HG03060 (cell line): ENCODE measurements around the gene ANTXR1.

Experiments used
- ATAC-seq: cut with Tn5 transposase; IDR thresholded peaks from one replicate; pipeline ENCODE4 v1.9.1; 2021; ENCODE audit warnings: low read depth, moderate number of reproducible peaks; ENCODE audit not compliant: unreplicated experiment

The ANTXR1 gene

DNA sequence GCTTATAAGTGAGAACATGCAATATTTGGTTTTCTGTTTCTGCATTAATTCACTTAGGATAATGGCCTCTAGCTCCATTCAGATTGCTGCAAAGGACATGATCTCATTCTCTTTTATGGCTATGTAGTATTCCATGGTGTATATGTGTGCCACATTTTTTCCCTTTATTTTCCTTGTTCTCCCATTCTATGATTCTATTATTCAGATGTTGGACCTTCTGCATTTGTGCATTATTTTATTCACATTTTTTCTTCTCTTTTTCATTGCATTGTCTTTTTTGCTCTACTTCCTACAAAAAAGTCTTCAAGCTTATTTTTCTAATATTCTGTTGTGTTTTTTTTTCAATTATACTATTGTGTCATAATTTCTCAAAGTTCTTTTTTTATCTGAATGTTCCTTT, 11.1 kb upstream of the ANTXR1 start:
- no peak for ATAC-seq

DNA sequence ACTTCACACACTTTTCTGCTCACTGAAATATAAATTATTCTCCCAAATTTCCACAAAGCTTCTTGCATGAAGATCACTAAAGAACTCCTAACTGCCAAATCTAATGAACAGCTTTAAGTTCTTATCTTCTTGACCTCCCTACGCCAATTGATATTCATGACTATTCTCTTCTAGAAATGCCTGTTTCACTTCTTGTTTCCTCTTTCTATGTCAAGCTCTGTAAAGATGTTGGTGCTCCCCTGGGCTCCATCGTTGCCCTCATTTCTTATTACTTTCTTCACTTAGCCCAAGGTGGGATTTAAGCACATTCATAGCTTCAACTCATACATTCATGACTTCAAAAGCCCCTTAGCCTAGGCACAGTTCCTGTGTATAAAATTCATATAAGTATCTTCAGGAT, 9.2 kb upstream of the ANTXR1 start:
- ATAC-seq: no peak

DNA sequence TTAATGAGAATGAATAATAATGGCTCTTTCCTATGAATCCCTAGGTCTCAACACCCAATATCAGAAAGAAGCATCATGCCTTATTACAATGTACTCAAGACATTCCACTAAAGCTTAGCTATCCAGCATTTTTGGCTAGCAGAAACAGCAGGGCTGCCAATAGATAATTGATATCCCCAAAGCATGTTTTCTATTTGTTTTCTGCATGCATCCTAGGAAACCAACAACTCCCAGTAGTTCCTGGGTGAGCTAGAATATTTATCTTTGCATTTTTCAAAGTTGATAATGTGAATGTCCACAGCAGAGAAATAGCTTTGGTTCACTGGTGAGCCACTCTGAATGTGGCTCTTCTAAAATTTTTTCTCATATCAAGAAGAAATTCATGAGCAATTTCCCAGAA, 5.8 kb upstream of the ANTXR1 start:
- ATAC-seq: no peak

DNA sequence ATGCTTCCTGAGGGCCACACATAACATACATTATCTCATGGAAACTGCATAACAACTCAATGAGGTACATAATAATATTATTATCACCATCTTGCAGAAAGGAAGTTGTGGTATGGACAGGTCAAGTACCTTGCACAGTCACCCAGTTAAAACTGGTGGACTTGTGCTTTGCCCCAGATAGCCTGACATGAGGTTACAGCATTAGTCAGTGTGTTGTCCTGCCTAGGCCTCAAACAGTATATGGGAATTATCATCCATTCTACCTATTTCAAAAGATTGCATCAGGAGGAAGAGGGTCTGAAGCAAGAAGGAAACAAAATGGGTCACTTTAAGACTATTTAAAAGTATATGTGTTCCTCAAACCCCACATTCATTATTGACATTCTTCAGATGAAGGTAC, 5.4 kb upstream of the ANTXR1 start:
- no peak for ATAC-seq

DNA sequence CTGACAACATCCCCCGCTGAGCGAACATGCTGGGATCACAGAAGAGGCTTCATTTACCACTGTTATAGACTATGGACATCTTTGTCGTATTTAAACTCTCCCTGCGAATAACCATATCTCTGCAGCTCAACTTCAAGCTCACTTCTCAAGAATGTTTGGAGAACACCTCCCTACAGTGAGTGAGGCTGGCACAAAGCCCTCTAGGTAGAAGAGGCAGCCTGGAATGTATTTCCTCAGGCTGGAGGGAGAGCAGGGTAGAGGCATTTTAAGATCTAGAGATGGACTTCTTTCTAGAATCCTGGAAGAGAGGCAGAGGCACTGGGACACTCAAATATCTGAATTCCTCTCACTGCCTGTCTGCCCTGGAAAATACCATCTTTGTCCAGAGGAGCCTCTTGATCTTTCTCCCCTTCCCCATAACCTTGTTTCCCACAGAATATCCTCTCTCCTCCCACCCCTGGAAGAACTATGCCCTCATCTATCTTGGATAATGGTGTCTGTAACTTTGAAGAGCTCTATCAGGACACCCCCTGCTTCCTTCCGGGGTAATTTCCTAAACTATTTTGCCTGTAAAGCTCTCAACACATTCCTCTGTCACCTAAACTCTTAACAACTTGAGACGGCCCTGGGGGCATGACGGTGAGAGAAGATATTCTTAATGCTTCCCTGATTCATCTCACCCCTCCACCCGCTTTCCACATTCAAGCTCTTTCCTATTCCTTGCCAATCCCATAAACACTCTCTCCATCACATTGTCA, 2.4 kb upstream of the ANTXR1 start:
- ATAC-seq: no peak

DNA sequence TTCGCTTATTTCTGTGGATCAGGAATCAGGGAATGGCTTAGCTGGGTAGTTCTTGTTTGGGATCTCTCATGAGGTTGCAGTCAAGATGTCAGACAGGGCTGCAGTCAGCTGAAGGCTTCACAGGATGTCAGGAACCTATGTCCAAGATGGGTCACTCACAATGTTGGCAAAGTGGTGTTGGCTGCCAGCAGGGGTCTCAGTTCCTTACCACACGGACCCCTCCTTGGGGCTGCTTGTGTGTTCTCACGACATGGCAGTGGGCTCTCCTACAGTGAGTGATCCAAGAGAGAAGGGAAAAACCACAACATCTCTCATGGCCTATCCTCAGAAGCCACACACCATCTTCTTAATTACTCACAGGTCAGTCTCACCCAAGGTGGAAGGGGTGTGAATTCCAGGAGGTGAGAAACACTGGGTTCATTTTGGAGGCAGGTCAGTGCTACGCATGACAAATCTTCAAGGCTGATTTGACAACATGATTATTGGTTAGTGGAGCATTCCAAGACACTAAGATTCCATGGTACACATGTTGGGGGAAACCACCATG, 1.3 kb upstream of the ANTXR1 start:
- no peak for ATAC-seq

DNA sequence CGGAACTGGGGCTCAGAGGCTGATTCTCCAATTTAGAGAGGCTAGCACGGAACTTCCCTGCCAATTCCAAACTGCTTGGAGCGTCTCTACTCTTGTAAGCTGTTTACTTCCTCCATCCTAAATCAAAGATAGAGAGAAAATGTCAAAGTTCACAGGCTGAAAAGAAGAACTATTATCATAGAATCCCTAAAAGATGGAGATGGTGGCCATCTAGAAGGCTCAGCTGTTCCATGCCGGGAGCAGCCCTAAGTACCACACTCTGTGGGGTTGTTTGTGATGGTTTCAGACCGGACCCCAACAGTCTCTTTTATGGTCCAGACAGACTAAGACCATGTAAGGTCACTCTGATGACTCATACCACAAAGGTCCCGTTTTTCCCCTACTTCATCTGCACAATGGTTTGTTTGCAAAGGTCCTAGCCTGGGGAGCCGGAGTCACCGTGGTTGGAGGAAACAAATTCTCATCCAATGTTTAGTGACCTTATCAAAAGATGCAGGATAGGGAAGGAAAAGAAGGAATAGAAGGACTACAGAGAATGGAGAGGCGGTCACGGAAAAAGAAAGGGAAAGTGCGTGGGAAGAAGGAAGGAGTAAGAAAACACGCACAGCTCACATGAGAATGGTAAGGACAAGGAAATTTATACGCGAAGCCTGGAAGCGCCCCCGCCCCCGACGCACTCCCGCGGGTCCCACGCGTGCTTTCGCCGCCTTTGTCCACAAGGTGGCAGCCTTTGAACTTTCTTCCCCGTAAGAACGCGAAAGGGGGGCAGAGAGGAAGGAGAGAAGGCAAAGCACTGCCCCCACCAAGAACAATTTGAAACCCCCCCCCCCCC, 453 bp upstream of the ANTXR1 start:
- no peak for ATAC-seq

DNA sequence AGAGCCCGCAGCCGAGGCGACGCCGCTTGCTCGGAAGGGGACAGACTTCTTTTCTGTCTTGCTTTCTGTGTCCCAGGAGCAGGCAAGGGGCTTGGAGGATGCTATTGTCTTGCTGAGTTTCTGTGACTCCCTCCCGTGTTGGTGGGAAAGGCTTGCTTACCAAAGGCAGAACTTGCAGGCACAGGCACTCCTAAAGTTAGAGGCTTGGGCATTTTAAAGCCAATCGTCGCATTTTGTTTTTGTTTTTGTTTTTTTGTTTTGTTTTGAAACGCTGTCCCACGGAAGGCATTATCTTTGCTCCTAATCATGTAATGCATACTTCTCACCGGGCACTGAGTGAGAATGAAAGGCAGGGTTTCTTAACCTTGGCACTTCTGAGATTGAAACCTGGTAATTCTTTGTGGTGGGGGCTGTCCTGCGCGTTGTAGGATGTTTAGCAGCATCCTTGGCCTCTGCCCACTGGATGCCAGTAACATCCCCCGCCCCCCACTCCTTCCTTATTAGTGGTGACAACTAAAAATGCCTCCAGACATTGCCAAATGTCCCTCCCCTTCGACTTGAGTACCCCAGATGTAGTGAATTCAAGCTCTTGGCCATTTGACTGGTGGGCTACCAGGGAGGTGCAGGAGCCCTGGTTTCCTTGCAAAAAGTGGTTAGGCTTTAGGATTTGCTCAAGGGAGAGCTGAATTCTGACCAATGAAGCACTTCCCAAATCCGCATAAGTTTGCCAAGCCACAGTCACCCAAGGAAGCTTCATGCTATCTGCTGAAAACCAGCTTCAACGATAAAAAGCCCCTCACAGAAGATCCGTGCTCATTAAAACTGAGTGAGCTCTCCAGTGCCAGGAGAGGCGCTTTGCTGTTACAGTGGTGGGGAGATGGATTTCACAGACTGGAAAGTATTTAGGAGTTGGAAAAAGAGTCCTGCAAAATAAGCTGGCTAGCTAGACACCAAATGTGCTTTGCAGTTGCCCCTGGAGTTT, 1.2 kb downstream of the ANTXR1 start:
- ATAC-seq: no peak

DNA sequence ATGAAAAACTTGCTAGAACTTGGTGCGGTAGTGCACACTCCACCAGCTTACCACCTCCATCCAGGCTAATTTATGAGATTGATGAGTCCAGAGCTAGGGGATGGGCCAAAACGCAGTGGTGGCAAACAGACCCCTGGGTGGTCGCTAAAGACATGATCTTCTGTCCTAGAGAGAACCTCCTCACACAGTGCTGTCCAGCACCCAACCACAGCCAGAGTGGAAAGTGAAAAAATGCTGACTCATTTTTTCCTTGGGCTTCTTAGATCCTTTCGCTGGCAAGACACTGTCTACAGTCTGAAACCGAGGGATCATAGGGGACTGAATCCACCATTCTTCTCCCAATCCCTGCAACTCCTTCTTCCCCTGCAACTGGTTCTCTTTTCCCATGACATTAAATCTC, 4.1 kb downstream of the ANTXR1 start:
- no peak for ATAC-seq

DNA sequence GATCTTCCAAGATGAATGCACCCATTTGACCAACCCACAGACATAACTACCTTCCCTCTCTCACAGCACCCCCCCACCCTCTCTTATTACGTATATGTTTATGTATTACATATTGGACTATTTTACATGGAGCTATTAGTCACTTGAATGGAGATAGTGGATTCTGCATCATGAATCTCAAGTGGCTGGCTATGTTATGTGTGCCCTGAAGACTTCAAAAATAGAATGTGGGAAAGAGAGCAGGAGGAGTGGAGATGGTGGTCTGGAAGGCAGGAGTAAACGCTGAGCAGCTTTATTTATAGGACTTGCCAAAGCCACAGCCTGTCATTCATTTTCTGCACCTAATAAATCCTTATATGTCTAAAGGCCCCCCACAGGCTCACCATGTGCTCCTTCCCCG, 4.9 kb downstream of the ANTXR1 start:
- no peak for ATAC-seq

DNA sequence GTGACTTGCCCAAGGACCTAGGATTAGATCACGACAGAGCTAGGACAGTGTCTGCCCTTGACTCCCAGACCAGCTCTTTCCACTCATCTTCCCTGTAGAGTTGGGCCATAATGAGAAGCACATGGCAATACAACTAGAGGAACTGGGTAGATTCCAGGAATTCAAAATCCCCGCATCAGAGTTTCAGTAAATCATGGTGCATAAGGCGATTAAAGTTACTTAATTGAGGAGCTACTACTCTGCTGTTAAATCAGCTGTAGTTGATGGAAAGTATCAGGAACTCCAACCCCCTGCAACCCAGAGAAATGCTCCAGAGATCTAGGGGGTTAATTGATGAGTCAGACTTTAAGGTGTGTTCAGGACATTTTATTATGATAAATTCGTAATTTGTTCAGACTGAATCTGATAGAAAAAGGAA, 5.7 kb downstream of the ANTXR1 start:
- ATAC-seq: no peak

DNA sequence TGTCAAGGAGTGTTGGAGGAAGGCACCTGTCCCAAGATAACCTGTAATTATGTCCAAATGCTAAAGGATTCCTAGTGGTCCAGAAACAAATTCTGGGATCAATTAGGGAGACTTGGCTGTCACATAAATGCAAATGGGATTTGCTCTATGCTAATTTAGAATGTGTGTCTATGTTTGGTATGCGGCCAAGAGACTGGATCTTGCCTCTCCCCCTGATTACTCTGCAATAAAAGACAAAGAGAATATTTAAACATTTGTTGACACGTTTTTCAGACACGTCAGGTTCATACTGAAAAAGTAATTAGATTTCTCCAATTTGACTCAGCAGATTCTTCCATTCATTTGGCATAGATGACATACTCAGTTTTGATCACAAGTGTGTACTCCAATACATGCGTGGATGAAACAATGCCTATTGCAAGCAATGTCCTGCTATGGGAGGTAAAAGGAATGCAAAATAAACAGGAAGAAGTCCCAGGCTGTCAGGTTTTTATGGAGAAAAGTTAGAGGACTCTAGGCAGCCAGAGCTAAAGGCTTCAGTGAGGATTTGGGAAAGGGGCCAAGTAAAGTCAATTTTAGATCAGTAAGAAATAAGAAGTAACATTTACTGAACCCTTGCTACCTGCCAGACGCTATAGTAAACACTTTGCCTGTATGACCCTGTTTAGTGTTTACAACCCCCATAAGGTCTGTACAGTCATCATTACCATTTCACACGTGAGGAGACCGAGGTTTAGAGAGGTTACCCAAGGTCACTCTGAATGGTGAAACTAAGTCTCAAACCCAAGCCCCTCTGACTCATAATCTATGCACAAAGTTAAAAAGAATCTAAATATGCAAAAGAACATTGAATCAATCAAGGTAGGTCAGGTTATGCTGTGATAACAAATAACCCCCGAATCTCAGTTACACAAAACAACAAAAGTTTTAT, 7.8 kb downstream of the ANTXR1 start:
- ATAC-seq: no peak

DNA sequence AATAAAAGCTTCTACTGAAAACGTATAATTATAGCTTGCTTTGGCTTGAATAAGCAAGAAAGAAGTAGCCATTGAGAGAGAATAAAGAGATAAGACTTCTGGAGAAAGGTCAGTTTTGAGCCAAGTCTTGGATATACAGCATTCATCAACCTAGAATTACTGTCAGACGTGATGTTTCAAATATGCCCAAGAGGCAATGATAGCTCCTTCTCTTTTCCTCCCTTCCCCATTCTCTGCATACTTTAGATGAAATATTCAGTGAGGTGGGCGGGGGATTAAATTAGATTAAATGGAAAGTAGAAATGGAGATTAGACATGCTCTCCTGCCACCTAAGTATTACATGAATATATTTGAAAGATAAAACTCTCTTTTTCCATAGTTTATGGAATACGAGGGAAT, 8.7 kb downstream of the ANTXR1 start:
- ATAC-seq: no peak

DNA sequence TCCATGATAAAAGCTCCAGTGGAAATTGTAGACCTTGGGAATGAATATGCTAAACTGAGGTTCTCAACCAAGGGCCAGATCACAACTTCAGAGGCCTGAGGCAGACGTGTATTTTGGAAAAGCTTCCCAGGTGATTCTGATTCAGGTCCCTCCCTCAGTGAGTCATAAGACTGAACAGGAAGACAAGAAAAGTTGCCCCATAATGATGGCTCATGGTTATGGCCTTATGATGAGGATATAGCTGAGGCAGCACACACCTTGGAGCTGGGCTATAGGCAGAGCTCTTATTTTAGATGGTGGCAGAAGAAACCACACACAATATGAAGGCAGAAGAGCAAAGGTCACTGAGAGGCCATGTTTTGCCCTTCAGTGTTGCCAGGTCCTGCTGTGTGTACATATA, 9.6 kb downstream of the ANTXR1 start:
- no peak for ATAC-seq

DNA sequence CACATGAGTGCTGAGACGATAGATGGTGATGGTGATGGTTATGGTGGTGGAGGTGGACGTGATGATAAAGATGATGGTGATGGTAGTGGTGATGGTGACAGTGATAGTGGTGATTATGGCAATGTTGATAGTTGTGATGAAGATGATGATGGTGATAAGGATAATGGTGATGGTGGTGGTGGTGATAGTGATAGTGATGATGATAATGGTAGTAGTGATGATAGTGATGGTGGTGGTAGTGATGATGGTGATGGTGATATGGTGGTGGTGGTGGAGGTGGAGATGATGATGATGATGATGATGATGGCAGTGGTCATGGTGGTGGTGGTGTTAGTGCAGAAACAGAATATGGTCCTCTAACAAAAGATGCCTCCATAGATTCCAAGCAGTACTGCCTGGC, 10.3 kb downstream of the ANTXR1 start:
- ATAC-seq: no peak

DNA sequence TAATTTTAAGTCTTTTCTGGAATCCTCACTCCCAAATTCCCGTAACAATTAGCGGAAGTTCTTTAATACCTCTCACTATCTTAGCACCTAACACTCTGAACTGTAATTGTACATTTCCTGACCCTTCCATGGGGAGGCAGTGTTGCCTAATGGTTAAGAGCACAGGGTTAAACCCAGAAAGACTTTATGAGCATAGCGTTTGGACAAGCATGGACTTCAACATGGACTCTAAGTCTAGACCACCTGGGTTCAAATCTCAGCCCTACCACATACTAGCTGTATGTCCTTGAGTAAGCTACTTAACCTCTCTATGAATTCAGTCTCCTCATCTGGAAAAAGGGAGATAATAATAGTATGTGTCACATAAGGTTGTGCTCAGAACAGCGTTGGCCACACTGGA, 13.0 kb downstream of the ANTXR1 start:
- no peak for ATAC-seq

DNA sequence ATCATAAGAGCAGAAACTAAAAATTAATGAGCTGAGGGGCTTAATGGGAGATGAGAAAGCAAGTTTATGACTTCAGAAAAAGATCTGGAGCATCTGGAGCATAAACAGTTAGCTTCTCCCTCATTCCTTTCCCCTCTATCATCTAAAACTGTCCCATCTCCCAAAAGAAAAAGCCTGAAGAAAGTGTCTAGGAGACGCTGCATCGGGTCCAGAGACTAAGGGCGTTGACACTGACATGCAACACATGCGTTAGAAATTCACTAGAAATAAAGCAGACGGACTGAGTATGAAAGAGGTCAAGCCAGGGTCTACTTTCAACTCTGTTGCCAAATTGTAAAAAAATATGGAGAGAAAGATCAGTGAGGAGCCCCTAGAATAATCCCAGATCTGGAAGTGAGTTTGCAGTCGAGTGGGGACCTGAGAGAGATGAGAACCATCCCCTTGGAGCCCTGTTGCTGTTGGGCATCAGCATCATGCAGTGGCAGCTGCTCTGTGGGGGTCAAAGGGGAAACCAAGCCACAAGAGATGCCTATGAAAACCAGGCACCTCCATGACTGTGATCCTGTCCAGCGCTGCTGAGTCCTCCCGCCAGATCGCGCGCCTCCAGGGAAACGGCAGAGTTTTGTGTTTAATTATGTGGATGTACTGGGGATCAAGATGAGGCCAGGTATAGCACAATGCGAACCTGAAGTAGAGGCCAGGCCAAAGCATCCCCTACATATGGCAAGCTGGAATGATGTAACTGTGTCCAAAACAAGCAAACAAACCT, 13.9 kb downstream of the ANTXR1 start:
- no peak for ATAC-seq

DNA sequence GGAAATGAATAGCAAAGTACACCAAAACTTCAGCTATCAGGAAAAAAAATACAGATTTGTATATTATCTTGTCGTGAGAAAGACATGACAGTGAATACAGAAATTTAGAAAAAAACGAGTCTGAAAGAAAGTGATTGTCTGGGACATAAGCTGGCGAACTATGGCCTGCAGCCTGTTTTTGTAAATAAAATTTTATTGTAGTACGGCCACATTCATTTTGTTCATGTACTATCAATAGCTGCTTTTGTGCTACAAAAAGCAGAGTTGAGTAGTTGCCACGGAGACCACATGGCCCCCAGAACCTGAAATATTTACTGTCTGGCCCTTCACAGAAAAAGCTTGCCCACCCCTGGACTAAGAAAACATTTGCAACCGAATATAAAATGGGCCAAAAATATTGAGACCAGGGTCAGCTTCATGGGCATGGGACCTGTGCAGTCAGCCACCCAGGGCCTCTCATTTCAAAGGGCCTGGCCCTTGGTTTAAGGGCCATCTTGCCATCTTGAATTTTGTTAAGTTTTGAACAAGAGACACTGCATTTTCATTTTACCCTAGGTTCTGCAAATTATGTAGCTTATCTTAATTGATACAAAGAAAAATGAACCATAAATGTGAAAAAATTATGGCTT, 17.9 kb downstream of the ANTXR1 start:
- ATAC-seq: no peak
